Measurements from ENCODE around the gene UBQLN4.

The UBQLN4 gene

DNA sequence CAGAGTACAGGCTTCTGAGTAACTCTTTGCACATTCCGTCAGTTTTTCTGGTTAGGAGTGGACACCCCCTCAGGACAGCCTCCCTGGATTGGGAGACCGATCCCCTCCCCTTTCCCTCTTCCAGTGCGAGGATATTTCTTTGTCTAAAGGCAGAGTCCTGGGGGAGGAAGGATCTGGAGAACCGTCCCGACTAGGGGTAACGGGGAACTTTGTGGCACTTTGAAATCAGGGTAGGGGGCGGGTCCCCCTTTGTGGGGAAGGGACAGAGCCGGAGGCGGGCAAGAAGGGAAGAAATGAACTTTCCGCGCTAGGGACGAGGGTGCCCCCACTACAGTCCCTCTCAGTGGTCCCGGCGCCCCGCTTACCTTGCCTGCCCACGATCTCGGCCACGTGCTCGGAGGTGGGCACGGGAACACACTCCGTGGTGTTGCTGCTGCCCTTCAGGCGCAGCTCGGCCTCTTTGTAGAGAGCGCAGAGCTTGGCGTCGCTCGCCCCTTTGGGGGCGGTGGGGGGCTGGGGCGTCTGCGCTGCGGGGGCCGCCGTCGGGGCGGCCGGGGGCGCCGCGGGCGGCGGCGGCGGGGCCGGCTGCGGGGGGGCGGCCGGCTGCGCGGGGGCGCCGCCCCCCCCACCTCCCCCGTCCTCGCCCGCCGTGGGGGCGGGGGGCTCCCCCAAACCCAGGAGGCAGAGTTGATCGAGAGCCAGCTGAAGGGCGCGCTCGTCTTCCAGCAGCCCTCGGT lies 27.8 kb upstream of the UBQLN4 start:
- no peak for DNase-seq (ENCODE audit: low read depth)
- peak overlapping the region; percentile 81 for H3K4me3 ChIP-seq (ENCODE audit: control insufficient read depth, low read depth, low read length)
- TF ChIP-seq, protein P1, sequence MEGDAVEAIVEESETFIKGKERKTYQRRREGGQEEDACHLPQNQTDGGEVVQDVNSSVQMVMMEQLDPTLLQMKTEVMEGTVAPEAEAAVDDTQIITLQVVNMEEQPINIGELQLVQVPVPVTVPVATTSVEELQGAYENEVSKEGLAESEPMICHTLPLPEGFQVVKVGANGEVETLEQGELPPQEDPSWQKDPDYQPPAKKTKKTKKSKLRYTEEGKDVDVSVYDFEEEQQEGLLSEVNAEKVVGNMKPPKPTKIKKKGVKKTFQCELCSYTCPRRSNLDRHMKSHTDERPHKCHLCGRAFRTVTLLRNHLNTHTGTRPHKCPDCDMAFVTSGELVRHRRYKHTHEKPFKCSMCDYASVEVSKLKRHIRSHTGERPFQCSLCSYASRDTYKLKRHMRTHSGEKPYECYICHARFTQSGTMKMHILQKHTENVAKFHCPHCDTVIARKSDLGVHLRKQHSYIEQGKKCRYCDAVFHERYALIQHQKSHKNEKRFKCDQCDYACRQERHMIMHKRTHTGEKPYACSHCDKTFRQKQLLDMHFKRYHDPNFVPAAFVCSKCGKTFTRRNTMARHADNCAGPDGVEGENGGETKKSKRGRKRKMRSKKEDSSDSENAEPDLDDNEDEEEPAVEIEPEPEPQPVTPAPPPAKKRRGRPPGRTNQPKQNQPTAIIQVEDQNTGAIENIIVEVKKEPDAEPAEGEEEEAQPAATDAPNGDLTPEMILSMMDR (IDR thresholded peaks at IDR 0.05; ENCODE audit: control insufficient read depth, insufficient read depth, low read depth, low read length, missing control alignments) = no peak

DNA sequence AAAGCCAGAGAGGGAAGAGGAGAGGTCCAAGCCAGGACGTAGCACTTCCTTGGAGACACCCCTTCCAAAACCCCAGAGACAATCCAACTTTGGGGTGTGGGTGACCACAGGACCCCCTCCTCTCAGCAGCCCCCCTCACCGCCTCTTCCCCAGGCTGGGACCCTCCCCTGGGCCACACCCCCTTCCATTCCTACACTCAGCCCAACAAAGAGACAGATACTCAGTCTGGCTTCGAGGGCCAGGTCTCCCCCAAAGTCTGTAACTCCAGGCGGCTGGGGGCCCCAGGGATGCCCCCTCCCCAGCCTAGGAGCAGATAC lies 27.2 kb upstream of the UBQLN4 start:
- H3K4me3 ChIP-seq (ENCODE audit: control insufficient read depth, low read depth, low read length) = peak overlapping the region; percentile 81
- TF ChIP-seq, protein P1 (IDR thresholded peaks at IDR 0.05; ENCODE audit: control insufficient read depth, insufficient read depth, low read depth, low read length, missing control alignments) = no peak
- DNase-seq (ENCODE audit: low read depth) = no peak

DNA sequence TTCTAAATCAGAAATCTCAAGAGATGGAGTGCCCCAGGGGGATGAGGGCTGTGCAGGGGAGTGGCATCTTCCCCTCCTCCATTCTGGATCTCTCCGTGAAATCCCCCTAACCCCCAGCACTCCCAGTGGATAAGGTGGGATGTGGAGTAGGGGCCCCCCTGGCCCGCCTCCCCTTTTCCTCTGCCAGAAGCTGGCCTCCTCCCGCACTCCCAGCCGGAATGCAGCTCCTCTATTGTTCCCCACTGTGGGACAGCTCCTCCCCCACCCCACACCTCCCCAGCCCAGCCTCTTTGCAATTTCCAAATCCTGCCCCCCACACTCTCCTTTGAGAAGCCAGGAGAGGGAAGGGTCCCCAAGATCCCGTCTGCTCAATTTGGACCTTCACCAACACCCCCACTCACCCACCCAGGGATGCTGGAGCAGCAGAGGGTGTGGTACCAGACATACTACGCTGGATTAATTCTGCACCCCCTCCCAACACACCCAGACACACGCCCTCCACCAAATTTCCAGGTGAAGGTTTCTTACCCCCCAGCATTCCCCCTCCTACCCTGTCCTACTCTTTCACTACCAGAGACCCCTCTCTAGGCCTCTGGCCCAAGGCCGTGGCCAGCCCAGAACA lies 26.8 kb upstream of the UBQLN4 start:
- TF ChIP-seq, protein P1 (IDR thresholded peaks at IDR 0.05; ENCODE audit: control insufficient read depth, insufficient read depth, low read depth, low read length, missing control alignments) = no peak
- no peak for DNase-seq (ENCODE audit: low read depth)
- H3K4me3 ChIP-seq (ENCODE audit: control insufficient read depth, low read depth, low read length) = no peak overlapping the region; the same call in 1 of the 2 replicates

DNA sequence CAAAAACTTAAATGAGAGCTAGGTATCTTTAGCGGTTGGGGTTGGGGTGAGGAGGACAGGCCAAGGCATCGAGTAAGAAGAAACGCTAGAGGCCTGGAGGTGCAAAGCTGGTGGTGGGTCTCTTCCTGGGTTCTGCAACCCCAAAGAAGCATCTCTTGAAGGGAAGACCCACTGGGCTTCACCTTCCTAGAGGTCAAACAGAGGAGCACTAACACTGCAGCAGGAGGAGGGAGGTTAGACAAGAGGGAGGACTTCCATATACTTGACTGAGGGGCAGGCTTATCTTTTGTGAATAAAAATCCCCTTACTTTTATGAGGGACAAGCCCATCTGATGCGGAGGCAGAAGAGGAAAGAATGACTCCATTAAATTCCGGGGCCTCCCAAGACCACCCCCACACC lies 26.2 kb upstream of the UBQLN4 start:
- DNase-seq (ENCODE audit: low read depth) = no peak
- no peak overlapping the region for H3K4me3 ChIP-seq (ENCODE audit: control insufficient read depth, low read depth, low read length)
- TF ChIP-seq, protein P1 (IDR thresholded peaks at IDR 0.05; ENCODE audit: control insufficient read depth, insufficient read depth, low read depth, low read length, missing control alignments) = no peak

DNA sequence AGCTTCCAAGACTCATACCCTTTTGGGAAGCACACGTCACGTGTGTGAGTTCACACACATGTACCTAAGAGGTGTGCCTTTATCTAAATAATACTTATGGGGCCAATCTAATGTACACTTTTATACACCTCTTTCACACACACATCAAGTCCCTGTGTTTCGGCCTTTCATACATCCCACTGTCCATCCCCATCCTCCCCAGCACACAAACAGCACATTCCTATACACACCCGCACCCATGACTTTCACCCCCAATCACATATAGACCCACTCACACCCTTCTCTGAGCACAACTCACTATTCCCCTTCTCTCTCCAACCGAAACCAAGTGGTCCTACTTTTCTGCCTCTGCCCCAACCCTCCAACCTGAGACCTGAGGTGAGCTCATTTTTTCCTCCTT lies 25.1 kb upstream of the UBQLN4 start:
- TF ChIP-seq, protein P1 (IDR thresholded peaks at IDR 0.05; ENCODE audit: control insufficient read depth, insufficient read depth, low read depth, low read length, missing control alignments) = no peak
- no peak overlapping the region for H3K4me3 ChIP-seq (ENCODE audit: control insufficient read depth, low read depth, low read length)

DNA sequence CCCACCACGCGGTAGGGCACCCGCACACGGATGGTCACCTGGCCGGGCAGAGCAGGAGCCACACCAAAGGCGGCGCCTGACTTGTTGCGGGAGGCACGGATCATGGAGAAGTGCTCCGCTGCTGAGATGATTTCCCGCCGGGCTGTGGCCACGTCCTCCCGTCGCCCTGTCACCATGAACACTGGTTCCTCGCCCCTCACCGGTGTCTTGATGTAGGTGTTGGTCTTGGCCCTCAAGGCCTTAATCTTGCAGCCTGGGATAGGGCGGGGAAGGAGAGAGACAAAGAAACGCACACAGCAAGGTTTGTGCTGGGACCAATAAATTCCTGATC lies 23.8 kb upstream of the UBQLN4 start:
- DNase-seq (ENCODE audit: low read depth) = no peak
- TF ChIP-seq, protein P1 (IDR thresholded peaks at IDR 0.05; ENCODE audit: control insufficient read depth, insufficient read depth, low read depth, low read length, missing control alignments) = no peak
- no peak overlapping the region for H3K4me3 ChIP-seq (ENCODE audit: control insufficient read depth, low read depth, low read length)

More for the DNA sequence above, 25.1 kb upstream of the UBQLN4 start:
- DNase-seq (ENCODE audit: low read depth) = no peak

Measured in AG09309 (cell line).